Vagina (tissue), 2 donors: ENCODE data around the gene B4GALNT3.

ENCODE experiments used
- CTCF ChIP-seq, 3 experiments: fragments of 450-650 bp in 2 of 3; fragments of 200-600 bp in 1 of 3; sonication (generic) in 1 of 3; IDR thresholded peaks; one replicate each; pipeline ENCODE4 v1.5.1; 2017 to 2019; ENCODE audit warnings: antibody characterized with exemption in 3 of 3, mild to moderate bottlenecking in 2 of 3, moderate library complexity in 2 of 3
- POLR2A ChIP-seq, 2 donors: fragments of 450-650 bp; IDR thresholded peaks; one replicate each; pipeline ENCODE4 v1.6.1; 2017; ENCODE audit warnings: antibody characterized with exemption in 2 of 2, mild to moderate bottlenecking in 2 of 2, moderate library complexity in 2 of 2
- POLR2AphosphoS5 ChIP-seq, 2 donors: sonication (generic); formaldehyde crosslinking; IDR thresholded peaks; one replicate each; pipeline ENCODE4 v1.9.0; 2017; ENCODE audit warnings: antibody characterized with exemption in 2 of 2, mild to moderate bottlenecking in 2 of 2, low read depth in 1 of 2; ENCODE audit not compliant: insufficient read depth in 1 of 2

- TF ChIP-seq CTCF (IDR thresholded peaks at IDR 0.05) (no peak), POLR2A (IDR thresholded peaks at IDR 0.05) (no peak), POLR2AphosphoS5 (IDR thresholded peaks at IDR 0.05; ENCODE audit: insufficient read depth in 1 of 2, low read depth in 1 of 2) (no peak)
Measured at GRCh38 chr12:447141-447540, 12.6 kb upstream of the B4GALNT3 start.
